PFSK-1 (cell line): ENCODE results near the gene DAB2IP.

Experiments
- FOXP2 ChIP-seq: optimal IDR thresholded peaks from 2 replicates; pipeline ENCODE3; 2011; ENCODE audit warnings: borderline replicate concordance, control low read depth, inconsistent platforms; ENCODE audit not compliant: insufficient read depth; ENCODE audit errors: extremely low read length, extremely low read depth
- POLR2AphosphoS5 ChIP-seq: IDR thresholded peaks from 2 replicates; pipeline ENCODE4 v1.6.1; 2012; ENCODE audit warnings: low read depth, mild to moderate bottlenecking, control low read depth, low read length, moderate library complexity
- REST ChIP-seq, 2 experiments: IDR thresholded peaks; 2 replicates each; pipeline versions ENCODE4 v1.6.1 to v1.8.0; 2011 to 2012; ENCODE audit warnings: low read depth in 2 of 2, low read length in 2 of 2, control low read depth in 1 of 2, inconsistent platforms in 1 of 2, mild to moderate bottlenecking in 1 of 2, moderate library complexity in 1 of 2; ENCODE audit not compliant: insufficient read depth in 1 of 2
- SIN3A ChIP-seq: IDR thresholded peaks from 2 replicates; pipeline ENCODE4 v1.6.1; 2012; ENCODE audit warnings: mild to moderate bottlenecking, low read length, moderate library complexity, borderline replicate concordance; ENCODE audit not compliant: insufficient read depth
- TAF1 ChIP-seq: IDR thresholded peaks from 2 replicates; pipeline ENCODE4 v1.6.1; 2012; ENCODE audit warnings: low read length, control low read depth, borderline replicate concordance; ENCODE audit not compliant: insufficient read depth

The DAB2IP gene

GRCh38 chr9:121779381-121780117 lies 128.1 kb downstream of the DAB2IP start:
- TF ChIP-seq SIN3A (no peak), REST (IDR thresholded peaks at IDR 0.05; ENCODE audit: insufficient read depth in 1 of 2, low read depth in 2 of 2, low read length in 2 of 2) (no peak), FOXP2 (no peak), POLR2AphosphoS5 (no peak)

GRCh38 chr9:121780177-121781040 lies 129.0 kb downstream of the DAB2IP start:
- TF ChIP-seq REST (IDR thresholded peaks at IDR 0.05; ENCODE audit: insufficient read depth in 1 of 2, low read depth in 2 of 2, low read length in 2 of 2): no peak
- TF ChIP-seq FOXP2: no peak
- TF ChIP-seq TAF1: no peak
- TF ChIP-seq POLR2AphosphoS5: no peak
- no peak for TF ChIP-seq SIN3A

- TF ChIP-seq SIN3A (no peak), POLR2AphosphoS5 (no peak), FOXP2 (no peak), REST (IDR thresholded peaks at IDR 0.05; ENCODE audit: insufficient read depth in 1 of 2, low read depth in 2 of 2, low read length in 2 of 2) (no peak), TAF1 (no peak)
Measured at GRCh38 chr9:121781145-121781548, 129.7 kb downstream of the DAB2IP start.

GRCh38 chr9:121781701-121782464 lies 130.4 kb downstream of the DAB2IP start:
- no peak for TF ChIP-seq FOXP2
- no peak for TF ChIP-seq SIN3A
- TF ChIP-seq REST (IDR thresholded peaks at IDR 0.05; ENCODE audit: insufficient read depth in 1 of 2, low read depth in 2 of 2, low read length in 2 of 2): no peak
- no peak for TF ChIP-seq POLR2AphosphoS5
- no peak for TF ChIP-seq TAF1
